HEK293 (cell line): ENCODE results near the gene SULT2B1.

Source experiments
- BCL11A ChIP-seq: fragments of 450-650 bp; formaldehyde crosslinking; IDR thresholded peaks from 2 replicates; pipeline ENCODE4 v1.5.1; 2016; ENCODE audit warnings: low read depth, missing biosample characterization, missing genetic modification characterization
- GLI4 ChIP-seq: fragments of 450-650 bp; formaldehyde crosslinking; IDR thresholded peaks from 2 replicates; pipeline ENCODE4 v1.5.1; 2016; ENCODE audit warnings: missing biosample characterization, missing genetic modification characterization
- HOXD13 ChIP-seq: sonication (generic); formaldehyde crosslinking; IDR thresholded peaks from 2 replicates; pipeline ENCODE4 v1.8.0; 2022; ENCODE audit warnings: missing genetic modification reagents, borderline replicate concordance
- INSM2 ChIP-seq: fragments of 450-650 bp; formaldehyde crosslinking; IDR thresholded peaks from 2 replicates; pipeline ENCODE4 v1.5.1; 2016; ENCODE audit warnings: missing biosample characterization, missing genetic modification characterization
- KLF1 ChIP-seq: fragments of 450-650 bp; formaldehyde crosslinking; IDR thresholded peaks from 2 replicates; pipeline ENCODE4 v1.5.1; 2016; ENCODE audit warnings: missing biosample characterization, missing genetic modification characterization
- KLF10 ChIP-seq: fragments of 450-650 bp; IDR thresholded peaks from 2 replicates; pipeline ENCODE4 v1.5.1; 2018; ENCODE audit warnings: missing biosample characterization, mild to moderate bottlenecking, missing genetic modification characterization
- KLF17 ChIP-seq: fragments of 450-650 bp; formaldehyde crosslinking; IDR thresholded peaks from 2 replicates; pipeline ENCODE4 v1.5.1; 2016; ENCODE audit warnings: missing biosample characterization, missing genetic modification characterization
- PBX3 ChIP-seq: sonication (generic); formaldehyde crosslinking; IDR thresholded peaks from 2 replicates; pipeline ENCODE4 v1.8.1; 2022; ENCODE audit warnings: mild to moderate bottlenecking, moderate library complexity, missing genetic modification reagents
- PRDM1 ChIP-seq: fragments of 450-650 bp; formaldehyde crosslinking; IDR thresholded peaks from 2 replicates; pipeline ENCODE4; 2016; ENCODE audit warnings: missing biosample characterization, missing genetic modification characterization
- SCRT1 ChIP-seq: fragments of 450-650 bp; formaldehyde crosslinking; IDR thresholded peaks from 2 replicates; pipeline ENCODE4 v1.5.1; 2016; ENCODE audit warnings: missing biosample characterization, missing genetic modification characterization, borderline replicate concordance
- TCF7L2 ChIP-seq: IDR thresholded peaks from 2 replicates; pipeline ENCODE4 v1.6.1; 2011; ENCODE audit warnings: low read depth, mild to moderate bottlenecking, inconsistent platforms, low read length, moderate library complexity, borderline replicate concordance
- ZBTB49 ChIP-seq: fragments of 450-650 bp; formaldehyde crosslinking; IDR thresholded peaks from 2 replicates; pipeline ENCODE4 v1.5.1; 2016; ENCODE audit warnings: missing biosample characterization, missing genetic modification characterization, low read depth
- ZFHX2 ChIP-seq: fragments of 450-650 bp; formaldehyde crosslinking; conservative IDR thresholded peaks from 2 replicates; pipeline ENCODE4 v1.5.1; 2016; ENCODE audit warnings: missing biosample characterization, missing genetic modification characterization
- ZNF121 ChIP-seq: fragments of 450-650 bp; formaldehyde crosslinking; IDR thresholded peaks from 2 replicates; pipeline ENCODE4 v1.5.1; 2016; ENCODE audit warnings: missing biosample characterization, missing genetic modification characterization
- ZNF132 ChIP-seq: fragments of 450-650 bp; formaldehyde crosslinking; IDR thresholded peaks from 2 replicates; pipeline ENCODE4 v1.5.1; 2017; ENCODE audit warnings: missing biosample characterization, missing genetic modification characterization, borderline replicate concordance
- ZNF138 ChIP-seq: fragments of 450-650 bp; formaldehyde crosslinking; IDR thresholded peaks from 2 replicates; pipeline ENCODE4 v1.5.1; 2016; ENCODE audit warnings: missing biosample characterization, missing genetic modification characterization, borderline replicate concordance
- ZNF140 ChIP-seq: fragments of 450-650 bp; formaldehyde crosslinking; IDR thresholded peaks from 2 replicates; pipeline ENCODE4 v1.5.1; 2016; ENCODE audit warnings: missing biosample characterization, missing genetic modification characterization
- ZNF157 ChIP-seq: fragments of 450-650 bp; formaldehyde crosslinking; IDR thresholded peaks from 2 replicates; pipeline ENCODE4 v1.5.1; 2016; ENCODE audit warnings: missing biosample characterization, missing genetic modification characterization
- ZNF248 ChIP-seq: fragments of 450-650 bp; formaldehyde crosslinking; IDR thresholded peaks from 2 replicates; pipeline ENCODE4 v1.5.1; 2017; ENCODE audit warnings: missing biosample characterization, missing genetic modification characterization
- ZNF26 ChIP-seq: fragments of 450-650 bp; formaldehyde crosslinking; IDR thresholded peaks from 2 replicates; pipeline ENCODE4 v1.5.1; 2016; ENCODE audit warnings: missing biosample characterization, missing genetic modification characterization
- ZNF292 ChIP-seq: fragments of 450-650 bp; formaldehyde crosslinking; IDR thresholded peaks from 2 replicates; pipeline ENCODE4 v1.5.1; 2016; ENCODE audit warnings: low read depth, missing biosample characterization, missing genetic modification characterization, borderline replicate concordance
- ZNF302 ChIP-seq: fragments of 450-650 bp; formaldehyde crosslinking; IDR thresholded peaks from 2 replicates; pipeline ENCODE4 v1.5.1; 2016; ENCODE audit warnings: missing biosample characterization, missing genetic modification characterization, low read depth
- ZNF362 ChIP-seq: fragments of 450-650 bp; formaldehyde crosslinking; IDR thresholded peaks from 2 replicates; pipeline ENCODE4 v1.5.1; 2016; ENCODE audit warnings: missing biosample characterization, missing genetic modification characterization
- ZNF416 ChIP-seq: fragments of 450-650 bp; formaldehyde crosslinking; IDR thresholded peaks from 2 replicates; pipeline ENCODE4 v1.5.1; 2016; ENCODE audit warnings: missing biosample characterization, missing genetic modification characterization
- ZNF514 ChIP-seq: fragments of 450-650 bp; formaldehyde crosslinking; IDR thresholded peaks from 2 replicates; pipeline ENCODE4 v1.5.1; 2016; ENCODE audit warnings: missing biosample characterization, missing genetic modification characterization
- ZNF521 ChIP-seq: fragments of 450-650 bp; formaldehyde crosslinking; IDR thresholded peaks from 2 replicates; pipeline ENCODE4 v1.5.1; 2017; ENCODE audit warnings: missing biosample characterization, mild to moderate bottlenecking, missing genetic modification characterization
- ZNF530 ChIP-seq: fragments of 450-650 bp; formaldehyde crosslinking; IDR thresholded peaks from 2 replicates; pipeline ENCODE4 v1.5.1; 2016; ENCODE audit warnings: low read depth, missing biosample characterization, missing genetic modification characterization
- ZNF580 ChIP-seq: fragments of 450-650 bp; formaldehyde crosslinking; IDR thresholded peaks from 2 replicates; pipeline ENCODE4 v1.5.1; 2016; ENCODE audit warnings: missing biosample characterization, missing genetic modification characterization
- ZNF621 ChIP-seq: fragments of 450-650 bp; formaldehyde crosslinking; IDR thresholded peaks from 2 replicates; pipeline ENCODE4 v1.5.1; 2017; ENCODE audit warnings: missing biosample characterization, missing genetic modification characterization
- ZNF623 ChIP-seq: fragments of 450-650 bp; formaldehyde crosslinking; IDR thresholded peaks from 2 replicates; pipeline ENCODE4 v1.5.1; 2016; ENCODE audit warnings: missing biosample characterization, missing genetic modification characterization
- ZNF830 ChIP-seq: fragments of 450-650 bp; IDR thresholded peaks from 2 replicates; pipeline ENCODE4 v1.5.0; 2018; ENCODE audit warnings: missing biosample characterization, missing genetic modification characterization, low read depth, mild to moderate bottlenecking, moderate library complexity
- ZSCAN16 ChIP-seq: fragments of 450-650 bp; formaldehyde crosslinking; IDR thresholded peaks from 2 replicates; pipeline ENCODE4 v1.5.1; 2016; ENCODE audit warnings: missing biosample characterization, missing genetic modification characterization

Gene SULT2B1

GRCh38 chr19:48618916-48619691 is 67.1 kb downstream of the SULT2B1 start, which contains the start of the genes RPL18 and SPHK2 (continued):
- peak; percentile 80 for TF ChIP-seq ZNF121 (tag by site-specific recombination)
- TF ChIP-seq ZFHX2, result peak; percentile 65; the same call in 1 of the 2 replicates
- TF ChIP-seq BCL11A, result no peak; the same call in 1 of the 2 replicates
- TF ChIP-seq HOXD13 (CRISPR knock-in tag), result no peak
- TF ChIP-seq GLI4 (tag by site-specific recombination), result 0 out of 2 replicates have a peak, but pooled peaks have one; percentile 20
- TF ChIP-seq INSM2 (tag by site-specific recombination), result peak; percentile 85
- no peak for TF ChIP-seq ZBTB49 (tag by site-specific recombination)
- peak; percentile 64 for TF ChIP-seq PRDM1 (tag by site-specific recombination)
- no peak for TF ChIP-seq ZNF621 (tag by site-specific recombination)
- no peak for TF ChIP-seq ZNF248 (tag by site-specific recombination)
- TF ChIP-seq ZNF138 (tag by site-specific recombination), result no peak
- TF ChIP-seq KLF10 (tag by site-specific recombination), result peak; percentile 81
- TF ChIP-seq ZNF140 (tag by site-specific recombination), result no peak
- peak; percentile 87 for TF ChIP-seq KLF17 (tag by site-specific recombination)
- TF ChIP-seq ZNF830 (tag by site-specific recombination), result no peak
- no peak for TF ChIP-seq SCRT1 (tag by site-specific recombination)
- TF ChIP-seq ZNF521 (tag by site-specific recombination), result no peak
- no peak for TF ChIP-seq ZNF157 (tag by site-specific recombination)
- no peak for TF ChIP-seq ZSCAN16
- no peak for TF ChIP-seq ZNF362 (tag by site-specific recombination)
- TF ChIP-seq TCF7L2, result no peak
- no peak for TF ChIP-seq ZNF514 (tag by site-specific recombination)
- TF ChIP-seq ZNF302, result no peak
- TF ChIP-seq ZNF26, result no peak
- no peak for TF ChIP-seq ZNF292 (tag by site-specific recombination)
- TF ChIP-seq PBX3, result peak; percentile 92
- no peak for TF ChIP-seq ZNF530
- no peak; the same call in 1 of the 2 replicates for TF ChIP-seq KLF1
- no peak for TF ChIP-seq ZNF416
- no peak for TF ChIP-seq ZNF623
- TF ChIP-seq ZNF132, result no peak
- TF ChIP-seq ZNF580 (tag by site-specific recombination), result peak; percentile 78
